GM21423 (cell line): ENCODE data around the gene SEMA3G.

Source experiments
- ATAC-seq: cut with Tn5 transposase; IDR thresholded peaks from one replicate; pipeline ENCODE4 v1.9.1; 2021; ENCODE audit warnings: mild to moderate bottlenecking, moderate library complexity; ENCODE audit not compliant: unreplicated experiment

The SEMA3G gene

GRCh38 chr3:52454938-52455282, 10.0 kb upstream of the SEMA3G start:
- no peak for ATAC-seq

- ATAC-seq, result no peak
Measured at GRCh38 chr3:52454250-52454937, 9.5 kb upstream of the SEMA3G start.

GRCh38 chr3:52453496-52454249, 8.8 kb upstream of the SEMA3G start, which contains the start of gene TNNC1:
Gene TNNC1 (minus strand): TSS chr3:52454041. CDS start chr3:52454015, 26 bp downstream.
- ATAC-seq, result no peak

- no peak for ATAC-seq
Measured at GRCh38 chr3:52452570-52453221, 7.8 kb upstream of the SEMA3G start.

- ATAC-seq, result no peak
Measured at GRCh38 chr3:52452126-52452525, 7.2 kb upstream of the SEMA3G start.

GRCh38 chr3:52451237-52452083, 6.6 kb upstream of the SEMA3G start:
- ATAC-seq, result no peak

GRCh38 chr3:52450489-52451236, 5.8 kb upstream of the SEMA3G start:
- no peak for ATAC-seq

GRCh38 chr3:52447512-52448355, 2.8 kb upstream of the SEMA3G start:
- ATAC-seq, result no peak

GRCh38 chr3:52446631-52447511, 2.0 kb upstream of the SEMA3G start:
- no peak for ATAC-seq

- no peak for ATAC-seq
Measured at GRCh38 chr3:52446042-52446441, 1.1 kb upstream of the SEMA3G start.

- ATAC-seq, result no peak
Measured at GRCh38 chr3:52443791-52444687, 864 bp downstream of the SEMA3G start.

- ATAC-seq, result no peak
Measured at GRCh38 chr3:52443268-52443610, 1.7 kb downstream of the SEMA3G start.

- ATAC-seq, result no peak
Measured at GRCh38 chr3:52442409-52443267, 2.3 kb downstream of the SEMA3G start.

GRCh38 chr3:52441772-52442332, 3.1 kb downstream of the SEMA3G start:
- ATAC-seq, result no peak

GRCh38 chr3:52441091-52441771, 3.7 kb downstream of the SEMA3G start:
- no peak for ATAC-seq

GRCh38 chr3:52440671-52441070, 4.2 kb downstream of the SEMA3G start:
- ATAC-seq, result no peak
